Measurements from ENCODE around the gene WFDC10B.
"Not testable (repeated sequence)": the region's sequence is repeated elsewhere in the genome, so short reads cannot be mapped to it uniquely, and the experiment has no call there.

WFDC10B gene

GRCh38 chr20:45704969-45705637 is at the start of gene WFDC10B:
Gene WFDC10B, minus strand, starts transcription at chr20:45705019. Its CDS starts 19,027 bp downstream, at chr20:45685992.
- DNase-seq, result no peak

GRCh38 chr20:45752746-45753145 is 47.9 kb upstream of the WFDC10B start:
- no peak for DNase-seq

- no peak for DNase-seq
Measured at GRCh38 chr20:45751721-45752120, 46.9 kb upstream of the WFDC10B start.

- no peak for DNase-seq
Measured at GRCh38 chr20:45745015-45745414, 40.2 kb upstream of the WFDC10B start.

GRCh38 chr20:45742596-45742995 is 37.8 kb upstream of the WFDC10B start:
- DNase-seq, result no peak

GRCh38 chr20:45735988-45736387 is 31.2 kb upstream of the WFDC10B start:
- DNase-seq, result no peak

- no peak for DNase-seq
Measured at GRCh38 chr20:45735552-45735951, 30.7 kb upstream of the WFDC10B start.

GRCh38 chr20:45732199-45732598 is 27.4 kb upstream of the WFDC10B start:
- DNase-seq, result no peak

GRCh38 chr20:45727044-45727443 is 22.2 kb upstream of the WFDC10B start:
- DNase-seq, result no peak

- no peak for DNase-seq
Measured at GRCh38 chr20:45725134-45725533, 20.3 kb upstream of the WFDC10B start.

- DNase-seq, result no peak
Measured at GRCh38 chr20:45722047-45722446, 17.2 kb upstream of the WFDC10B start, which contains the start of gene SPINT4. Gene SPINT4, plus strand, starts transcription at chr20:45722347. Its CDS starts 21 bp downstream, at chr20:45722368.

- not testable (repeated sequence) for DNase-seq
Measured at GRCh38 chr20:45716141-45716688, 11.4 kb upstream of the WFDC10B start.

GRCh38 chr20:45701873-45702272 is 2.9 kb downstream of the WFDC10B start, which contains the start of gene WFDC13:
Gene WFDC13, plus strand, starts transcription at chr20:45702038. Its CDS starts 86 bp downstream, at chr20:45702124.
- no peak for DNase-seq

- no peak for DNase-seq
Measured at GRCh38 chr20:45701104-45701503, 3.7 kb downstream of the WFDC10B start.

- DNase-seq, result no peak
Measured at GRCh38 chr20:45695496-45695895, 9.3 kb downstream of the WFDC10B start.

- DNase-seq, result not testable (repeated sequence)
Measured at GRCh38 chr20:45693346-45693745, 11.5 kb downstream of the WFDC10B start.

- no peak for DNase-seq
Measured at GRCh38 chr20:45685896-45686295, 18.9 kb downstream of the WFDC10B start.

- DNase-seq, result no peak
Measured at GRCh38 chr20:45679650-45680049, 25.2 kb downstream of the WFDC10B start.

- DNase-seq, result no peak
Measured at GRCh38 chr20:45672765-45673164, 32.1 kb downstream of the WFDC10B start.

GRCh38 chr20:45670139-45670538 is 34.7 kb downstream of the WFDC10B start, which contains the start of gene WFDC11:
Gene WFDC11, minus strand, starts transcription at chr20:45670239. Its CDS starts 19,639 bp downstream, at chr20:45650600.
- DNase-seq, result no peak

- not testable (repeated sequence) for DNase-seq
Measured at GRCh38 chr20:45657038-45657437, 47.8 kb downstream of the WFDC10B start.

- DNase-seq, result not testable (repeated sequence)
Measured at GRCh38 chr20:45651726-45652125, 53.1 kb downstream of the WFDC10B start.

- DNase-seq, result no peak
Measured at GRCh38 chr20:45649312-45649863, 55.4 kb downstream of the WFDC10B start.

- no peak for DNase-seq
Measured at GRCh38 chr20:45647441-45648050, 57.3 kb downstream of the WFDC10B start.
